Stimulated activated CD8-positive, alpha-beta memory T cell treated with anti-CD3 and anti-CD28 coated beads, Interleukin-2, amount 100 ng/mL, for 48 hours (primary cell): ENCODE data around the gene GJB2.

Experiments
- DNase-seq, 2 donors: peaks; one replicate each; pipeline ENCODE4 v3.0.0-alpha.2; 2020; ENCODE audit warnings: low read depth in 2 of 2

Gene GJB2

DNA sequence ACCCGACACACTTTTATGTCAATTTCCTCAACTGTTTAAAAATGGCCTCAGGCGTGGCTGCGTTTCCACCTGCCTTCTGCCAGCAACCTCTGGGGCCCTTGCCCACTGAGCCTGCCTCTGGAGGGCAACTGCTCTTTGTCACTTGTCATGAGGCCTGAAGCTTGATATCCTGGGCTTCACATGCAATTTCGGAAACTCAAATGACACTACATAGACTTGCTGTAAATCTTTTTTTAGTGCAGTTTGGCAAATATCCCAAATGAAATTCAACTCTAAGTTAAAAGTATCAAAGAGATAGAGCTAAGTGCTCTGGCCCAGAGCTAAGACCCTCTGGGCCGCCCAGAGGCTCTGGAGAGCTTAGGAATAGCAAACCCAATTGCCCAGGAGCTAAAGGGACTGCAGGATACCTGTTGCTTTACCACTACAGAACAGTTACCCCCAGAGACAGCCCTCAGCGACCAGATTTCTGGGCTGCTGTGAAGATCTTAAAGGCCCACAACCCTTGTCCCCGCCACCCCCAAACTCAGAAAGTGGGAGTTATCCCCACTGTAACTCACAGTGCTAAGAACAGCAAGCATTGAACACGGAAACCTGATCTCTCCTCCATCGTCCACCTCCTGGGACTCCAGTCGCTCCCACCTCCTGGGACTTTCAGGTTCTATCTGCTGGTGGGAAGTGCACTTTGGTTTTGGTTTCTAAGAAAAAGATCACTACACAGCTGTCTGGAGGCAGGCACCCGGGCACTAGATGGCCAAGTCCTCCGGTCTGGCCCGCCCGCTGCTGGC, 51.3 kb downstream of the GJB2 start:
- no peak for DNase-seq

DNA sequence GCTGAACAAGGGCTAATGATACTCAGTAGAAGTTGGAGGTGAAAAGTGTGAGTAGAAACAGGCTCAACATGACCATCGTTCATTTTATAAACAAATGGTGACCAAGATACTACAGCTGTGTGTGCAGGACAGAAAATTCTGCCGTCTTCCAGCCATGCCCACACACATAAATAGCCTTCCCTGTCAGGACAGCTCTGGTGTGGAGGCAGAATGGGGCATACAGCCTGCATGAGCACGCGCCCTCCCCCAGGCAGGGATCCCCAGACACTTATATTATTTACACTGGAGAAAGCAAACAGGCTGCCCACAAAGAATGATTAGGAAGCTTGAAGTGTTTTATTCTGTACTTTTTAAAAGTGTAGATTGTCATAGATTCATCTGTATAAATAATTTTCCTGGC, 52.3 kb downstream of the GJB2 start:
- DNase-seq = no peak

- DNase-seq = no peak
Measured at GRCh38 chr13:20137875-20138274, 54.9 kb downstream of the GJB2 start.
